ENCODE data around the gene HIVEP2. TPM values are rescaled to one million over a fixed set of nuclear protein-coding genes. Genes with fewer than 3 reads are reported as not detected.

The HIVEP2 gene
- total RNA-seq, 3 donors from 2014 or later (not counting 1 experiment from before 2014, with no cell fraction given) = 14.6 to 21.6 (median 18.7) TPM

DNA sequence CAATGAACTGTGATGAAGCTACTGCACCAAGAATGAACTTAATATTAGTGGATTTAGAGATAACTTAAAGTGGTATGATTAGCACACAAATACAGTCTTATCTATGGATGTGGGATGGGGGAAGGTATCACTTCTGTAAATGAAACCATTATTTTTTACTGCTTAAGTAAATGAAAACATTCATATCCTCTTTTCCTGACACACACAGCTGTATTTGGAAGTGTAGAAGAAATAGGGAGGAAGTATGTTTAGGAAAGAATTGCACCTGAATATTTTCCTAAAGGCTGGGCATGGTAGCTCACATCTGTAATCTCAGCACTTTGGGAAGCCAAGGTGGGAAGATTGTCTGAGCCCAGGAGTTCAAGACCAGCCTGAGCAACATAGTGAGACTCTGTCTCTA is 96.8 kb downstream of the HIVEP2 start:
- TF ChIP-seq, protein P1, sequence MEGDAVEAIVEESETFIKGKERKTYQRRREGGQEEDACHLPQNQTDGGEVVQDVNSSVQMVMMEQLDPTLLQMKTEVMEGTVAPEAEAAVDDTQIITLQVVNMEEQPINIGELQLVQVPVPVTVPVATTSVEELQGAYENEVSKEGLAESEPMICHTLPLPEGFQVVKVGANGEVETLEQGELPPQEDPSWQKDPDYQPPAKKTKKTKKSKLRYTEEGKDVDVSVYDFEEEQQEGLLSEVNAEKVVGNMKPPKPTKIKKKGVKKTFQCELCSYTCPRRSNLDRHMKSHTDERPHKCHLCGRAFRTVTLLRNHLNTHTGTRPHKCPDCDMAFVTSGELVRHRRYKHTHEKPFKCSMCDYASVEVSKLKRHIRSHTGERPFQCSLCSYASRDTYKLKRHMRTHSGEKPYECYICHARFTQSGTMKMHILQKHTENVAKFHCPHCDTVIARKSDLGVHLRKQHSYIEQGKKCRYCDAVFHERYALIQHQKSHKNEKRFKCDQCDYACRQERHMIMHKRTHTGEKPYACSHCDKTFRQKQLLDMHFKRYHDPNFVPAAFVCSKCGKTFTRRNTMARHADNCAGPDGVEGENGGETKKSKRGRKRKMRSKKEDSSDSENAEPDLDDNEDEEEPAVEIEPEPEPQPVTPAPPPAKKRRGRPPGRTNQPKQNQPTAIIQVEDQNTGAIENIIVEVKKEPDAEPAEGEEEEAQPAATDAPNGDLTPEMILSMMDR (IDR thresholded peaks at IDR 0.05) = no peak
- peaks cover 40 to 64% of the 10 kb centered on the region in 2 donors for H3K4me1 Mint-ChIP-seq
- Histone ChIP-seq H3K4me3 (ENCODE audit: low read length) (no peak overlapping the region), H3K27me3 (ENCODE audit: control insufficient read depth, insufficient read depth, low read length) (no peaks in the 10 kb centered on the region), H3K4me1 (ENCODE audit: control insufficient read depth, insufficient read depth, low read length) (peaks cover 24% of the 10 kb centered on the region), H3K36me3 (ENCODE audit: control insufficient read depth, insufficient read depth, low read length) (no peaks in the 10 kb centered on the region), H3K9me3 (ENCODE audit: control insufficient read depth, insufficient read depth, low read length) (no peaks in the 10 kb centered on the region), H3K27ac (ENCODE audit: low read length) (no peak overlapping the region)
- no peaks in the 10 kb centered on the region for H3K9me3 Mint-ChIP-seq
- no peak overlapping the region for H3K4me3 Mint-ChIP-seq
- no peaks in the 10 kb centered on the region for H3K27me3 Mint-ChIP-seq (ENCODE audit: low read depth in 2 of 2)
- DNase-seq (no peak), ATAC-seq (no peak)
- intact Hi-C loops (cut with micrococcal nuclease) = no loop called here
- no peaks in the 10 kb centered on the region for H3K36me3 Mint-ChIP-seq
- no peak overlapping the region for H3K27ac Mint-ChIP-seq

DNA sequence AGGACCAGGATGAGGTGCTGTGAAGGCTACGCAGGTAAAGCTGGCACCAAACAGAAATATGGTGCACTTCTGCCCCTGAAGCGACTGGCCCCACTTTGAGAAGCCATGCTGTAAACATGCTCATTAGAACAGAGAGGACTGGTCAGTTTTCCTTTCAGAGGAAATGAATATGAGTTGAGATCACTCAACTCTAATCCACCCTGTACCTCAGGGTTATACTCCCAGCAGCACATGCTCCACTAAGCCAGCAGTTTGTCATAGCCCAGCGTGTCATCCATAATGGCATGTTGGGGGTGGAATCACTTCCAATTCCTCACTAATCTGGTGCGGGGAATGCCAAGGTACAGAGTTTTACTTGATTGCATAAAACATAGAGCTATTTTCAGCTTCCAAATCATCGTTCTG is 98.1 kb downstream of the HIVEP2 start:
- H3K4me3 ChIP-seq (ENCODE audit: low read length) = no peak overlapping the region
- H3K4me1 ChIP-seq (ENCODE audit: control insufficient read depth, insufficient read depth, low read length) = peaks cover 26% of the 10 kb centered on the region
- Mint-ChIP-seq H3K9me3 (no peaks in the 10 kb centered on the region), H3K27me3 (ENCODE audit: low read depth in 2 of 2) (no peaks in the 10 kb centered on the region), H3K4me3 (no peak overlapping the region), H3K4me1 (peaks cover 53 to 77% of the 10 kb centered on the region in 2 donors), H3K27ac (peak overlapping the region in 1 of 2 donors; percentile 93), H3K36me3 (no peaks in the 10 kb centered on the region)
- H3K27ac ChIP-seq (ENCODE audit: low read length) = no peak overlapping the region
- TF ChIP-seq, protein P1 (IDR thresholded peaks at IDR 0.05) = no peak
- DNase-seq (no peak), ATAC-seq (no peak)
- intact Hi-C loops (cut with micrococcal nuclease) = no loop called here
- H3K27me3 ChIP-seq (ENCODE audit: control insufficient read depth, insufficient read depth, low read length) = no peaks in the 10 kb centered on the region
- no peaks in the 10 kb centered on the region for H3K9me3 ChIP-seq (ENCODE audit: control insufficient read depth, insufficient read depth, low read length)
- WGBS (ENCODE audit: insufficient coverage) = 98% methylated on average over 5 of the region's 5 CpGs
- no peaks in the 10 kb centered on the region for H3K36me3 ChIP-seq (ENCODE audit: control insufficient read depth, insufficient read depth, low read length)

DNA sequence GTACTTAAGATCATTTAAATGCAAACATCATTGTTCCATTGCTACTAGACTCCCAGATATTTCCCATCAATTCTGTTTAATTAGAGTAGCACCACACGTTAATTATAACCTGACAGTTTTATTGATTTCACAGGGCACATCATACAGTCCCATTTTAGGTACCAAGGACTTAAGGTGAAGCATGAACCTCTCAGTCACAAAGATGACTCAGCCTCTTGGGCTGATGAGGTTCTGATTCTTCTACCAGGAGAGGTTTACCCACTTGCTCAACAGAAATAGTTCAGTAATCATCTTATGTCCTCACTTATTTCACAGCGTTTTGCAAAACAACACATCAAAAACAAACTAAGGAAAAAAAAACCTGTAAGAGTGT is 98.5 kb downstream of the HIVEP2 start:
- H3K27me3 ChIP-seq (ENCODE audit: control insufficient read depth, insufficient read depth, low read length) = no peaks in the 10 kb centered on the region
- H3K27ac Mint-ChIP-seq = peak overlapping the region; percentile 93
- intact Hi-C loops (cut with micrococcal nuclease) = no loop called here
- H3K9me3 ChIP-seq (ENCODE audit: control insufficient read depth, insufficient read depth, low read length) = no peaks in the 10 kb centered on the region
- DNase-seq = peak in 1 of 2 donors; percentile 58
- no peaks in the 10 kb centered on the region for H3K27me3 Mint-ChIP-seq (ENCODE audit: low read depth in 2 of 2)
- no peak overlapping the region for H3K27ac ChIP-seq (ENCODE audit: low read length)
- no peak for ATAC-seq
- H3K36me3 ChIP-seq (ENCODE audit: control insufficient read depth, insufficient read depth, low read length) = no peaks in the 10 kb centered on the region
- no peaks in the 10 kb centered on the region for H3K9me3 Mint-ChIP-seq
- H3K4me1 Mint-ChIP-seq = peaks cover 55 to 80% of the 10 kb centered on the region in 2 donors
- WGBS (ENCODE audit: insufficient coverage) = 92% methylated on average over 1 of the region's 2 CpGs
- TF ChIP-seq, protein P1 (IDR thresholded peaks at IDR 0.05) = no peak
- peaks cover 27% of the 10 kb centered on the region for H3K4me1 ChIP-seq (ENCODE audit: control insufficient read depth, insufficient read depth, low read length)
- no peak overlapping the region for H3K4me3 ChIP-seq (ENCODE audit: low read length)
- H3K36me3 Mint-ChIP-seq = no peaks in the 10 kb centered on the region
- H3K4me3 Mint-ChIP-seq = peak overlapping the region; percentile 42

Data from natural killer cell (primary cell).